ENCODE results near the gene RGMB.

Gene RGMB

GRCh38 chr5:98836175-98836574 is 62.7 kb downstream of the RGMB start:
- Histone ChIP-seq H3K4me1 (ENCODE audit: control insufficient read depth, insufficient read depth, low read length) (no peaks in the 10 kb centered on the region), H3K36me3 (ENCODE audit: control insufficient read depth in 2 of 2, insufficient read depth in 1 of 2, low read length in 2 of 2) (no peaks in the 10 kb centered on the region), H3K4me3 (ENCODE audit: low read depth, low read length) (no peak overlapping the region), H3K9me3 (ENCODE audit: control insufficient read depth, insufficient read depth, low read depth, low read length) (no peaks in the 10 kb centered on the region), H3K27ac (ENCODE audit: extremely low read depth, low read depth, low read length) (no peak overlapping the region)
- CTCF ChIA-PET, result no interaction called here
- TF ChIP-seq ZNF549 (tag by site-specific recombination; IDR thresholded peaks at IDR 0.05) (no peak), ZNF335 (tag by site-specific recombination; conservative IDR thresholded peaks at IDR 0.05) (no peak), ZNF175 (tag by site-specific recombination; IDR thresholded peaks at IDR 0.05) (no peak)
- POLR2A ChIA-PET, result no interaction called here

- no peaks in the 10 kb centered on the region for H3K36me3 ChIP-seq (ENCODE audit: control insufficient read depth in 2 of 2, insufficient read depth in 1 of 2, low read length in 2 of 2)
- ChIA-PET CTCF (interaction anchor here (0.6 to 1.1 kb wide), 7 partner anchors 14 to 560 kb away, joined by 3 to 5 read pairs (median 3); no protein-coding TSS in a partner anchor), POLR2A (no interaction called here)
- no peaks in the 10 kb centered on the region for H3K4me1 ChIP-seq (ENCODE audit: control insufficient read depth, insufficient read depth, low read length)
- TF ChIP-seq ZNF391 (tag by site-specific recombination; IDR thresholded peaks at IDR 0.05; ENCODE audit: borderline replicate concordance, low read depth) (no peak), ZBTB44 (tag by site-specific recombination; IDR thresholded peaks at IDR 0.05) (no peak), MZF1 (tag by site-specific recombination; IDR thresholded peaks at IDR 0.05; ENCODE audit: borderline replicate concordance) (no peak), ZFP41 (tag by site-specific recombination; IDR thresholded peaks at IDR 0.05; ENCODE audit: borderline replicate concordance) (no peak), ZNF514 (tag by site-specific recombination; IDR thresholded peaks at IDR 0.05) (no peak), EGR2 (tag by site-specific recombination; IDR thresholded peaks at IDR 0.05; ENCODE audit: low read depth) (no peak), GLIS1 (tag by site-specific recombination; IDR thresholded peaks at IDR 0.05) (no peak)
- no peaks in the 10 kb centered on the region for H3K9me3 ChIP-seq (ENCODE audit: control insufficient read depth, insufficient read depth, low read depth, low read length)
- H3K4me3 ChIP-seq (ENCODE audit: low read depth, low read length), result no peak overlapping the region
- H3K27ac ChIP-seq (ENCODE audit: extremely low read depth, low read depth, low read length), result no peak overlapping the region
Observed at GRCh38 chr5:98839469-98840383, 66.3 kb downstream of the RGMB start.

GRCh38 chr5:98840946-98841345 is 67.5 kb downstream of the RGMB start:
- H3K4me3 ChIP-seq (ENCODE audit: low read depth, low read length), result no peak overlapping the region
- no peaks in the 10 kb centered on the region for H3K36me3 ChIP-seq (ENCODE audit: control insufficient read depth in 2 of 2, insufficient read depth in 1 of 2, low read length in 2 of 2)
- no peaks in the 10 kb centered on the region for H3K9me3 ChIP-seq (ENCODE audit: control insufficient read depth, insufficient read depth, low read depth, low read length)
- ChIA-PET POLR2A (no interaction called here), CTCF (interaction anchor here (0.6 to 1.1 kb wide), 3 partner anchors 12 to 221 kb away, joined by 3 to 4 read pairs (median 3); no protein-coding TSS in a partner anchor)
- no peaks in the 10 kb centered on the region for H3K4me1 ChIP-seq (ENCODE audit: control insufficient read depth, insufficient read depth, low read length)
- no peak overlapping the region for H3K27ac ChIP-seq (ENCODE audit: extremely low read depth, low read depth, low read length)
- no peak for TF ChIP-seq ZNF157 (tag by site-specific recombination; IDR thresholded peaks at IDR 0.05)
- no peak for TF ChIP-seq ZNF692 (tag by site-specific recombination; IDR thresholded peaks at IDR 0.05)
- TF ChIP-seq ZFP3 (tag by site-specific recombination; IDR thresholded peaks at IDR 0.05; ENCODE audit: low read depth), result no peak
- no peak for TF ChIP-seq REPIN1 (tag by site-specific recombination; IDR thresholded peaks at IDR 0.05; ENCODE audit: low read depth)
- no peak for TF ChIP-seq ZBTB48 (tag by site-specific recombination; IDR thresholded peaks at IDR 0.05)
- TF ChIP-seq ZNF121 (tag by site-specific recombination; IDR thresholded peaks at IDR 0.05), result no peak
- no peak for TF ChIP-seq PRDM2 (tag by site-specific recombination; IDR thresholded peaks at IDR 0.05; ENCODE audit: borderline replicate concordance)
- TF ChIP-seq FEZF1 (tag by site-specific recombination; IDR thresholded peaks at IDR 0.05), result no peak
- TF ChIP-seq AEBP2 (tag by site-specific recombination; IDR thresholded peaks at IDR 0.05; ENCODE audit: borderline replicate concordance), result no peak
- no peak for TF ChIP-seq ZNF830 (tag by site-specific recombination; IDR thresholded peaks at IDR 0.05; ENCODE audit: low read depth)

Data from HEK293 (cell line).